DND-41 (cell line): Measurements from ENCODE around the gene TBC1D17.

Source experiments
- CTCF ChIP-seq: IDR thresholded peaks from 2 replicates; pipeline ENCODE4 v1.5.1; 2012; ENCODE audit warnings: borderline replicate concordance, low read length, moderate library complexity, mild to moderate bottlenecking; ENCODE audit not compliant: poor library complexity, severe bottlenecking; ENCODE audit errors: extremely low read depth
- EZH2 ChIP-seq: IDR thresholded peaks from 3 replicates; pipeline ENCODE4 v1.6.1; 2012; ENCODE audit warnings: borderline replicate concordance, low read depth, mild to moderate bottlenecking, moderate library complexity, low read length, inconsistent platforms; ENCODE audit not compliant: severe bottlenecking

GRCh38 chr19:49881672-49882394 is 4.3 kb downstream of the TBC1D17 start:
- no peak for TF ChIP-seq CTCF
- no peak for TF ChIP-seq EZH2
